Fibroblast of pulmonary artery (primary cell): ENCODE measurements around the gene LILRB5.
"Not testable (repeated sequence)": the region's sequence is repeated elsewhere in the genome, so short reads cannot be mapped to it uniquely, and the experiment has no call there.

Source experiments
- DNase-seq: peaks from one replicate; pipeline ENCODE4 v3.0.0-alpha.2; 2010; ENCODE audit warnings: low read depth
- H3K4me3 ChIP-seq: replicated peaks from 2 replicates; pipeline ENCODE4 v1.5.1; 2011; ENCODE audit warnings: low read depth, mild to moderate bottlenecking, control low read depth, low read length, moderate library complexity
- TF ChIP-seq, protein P1 (sequence below): IDR thresholded peaks from 2 replicates; pipeline ENCODE4 v1.5.1; 2011; ENCODE audit warnings: mild to moderate bottlenecking, control low read depth, low read length, inconsistent platforms; ENCODE audit errors: missing control alignments

Gene LILRB5

DNA sequence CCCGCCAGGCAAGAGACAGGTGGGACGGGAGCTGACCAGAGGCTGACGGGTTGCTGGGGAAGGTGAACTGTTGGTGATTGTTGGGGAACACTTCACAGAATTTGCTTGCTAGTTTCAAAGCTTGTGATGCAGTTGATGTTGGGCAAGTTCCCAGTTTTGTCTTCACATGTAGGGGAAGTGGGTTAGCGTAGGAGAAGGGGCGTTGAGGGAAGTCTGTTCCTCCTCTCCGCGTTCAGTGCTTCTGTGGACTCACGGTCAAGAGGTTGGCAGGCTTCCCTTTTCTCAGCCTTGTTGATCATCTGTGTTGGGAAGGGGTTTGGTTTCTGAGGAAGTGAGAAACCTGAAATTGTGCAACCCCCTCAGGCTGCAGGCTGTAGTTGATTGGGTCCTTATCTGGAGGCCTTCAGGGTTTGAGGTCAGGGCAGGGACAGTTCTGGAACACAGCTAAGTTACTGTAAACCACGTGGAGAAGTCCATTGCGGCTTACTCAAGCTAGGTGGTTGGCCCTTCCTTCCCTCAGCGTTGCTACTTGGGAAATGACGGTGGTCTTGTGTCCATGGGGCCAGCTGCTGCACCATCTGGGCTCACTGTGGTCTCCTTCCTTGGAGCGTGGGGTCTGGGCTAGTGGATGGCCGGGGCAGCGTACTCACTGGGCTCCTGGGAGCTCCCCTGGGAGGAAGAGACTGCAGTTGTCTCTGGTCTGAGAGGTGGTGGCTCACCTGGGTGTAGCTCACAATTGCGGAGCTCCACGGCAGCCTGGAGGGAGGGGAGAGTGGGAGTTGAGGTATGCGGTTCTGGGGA is 48.9 kb downstream of the LILRB5 start:
- H3K4me3 ChIP-seq = peak overlapping the region; percentile 24
- TF ChIP-seq, protein P1, sequence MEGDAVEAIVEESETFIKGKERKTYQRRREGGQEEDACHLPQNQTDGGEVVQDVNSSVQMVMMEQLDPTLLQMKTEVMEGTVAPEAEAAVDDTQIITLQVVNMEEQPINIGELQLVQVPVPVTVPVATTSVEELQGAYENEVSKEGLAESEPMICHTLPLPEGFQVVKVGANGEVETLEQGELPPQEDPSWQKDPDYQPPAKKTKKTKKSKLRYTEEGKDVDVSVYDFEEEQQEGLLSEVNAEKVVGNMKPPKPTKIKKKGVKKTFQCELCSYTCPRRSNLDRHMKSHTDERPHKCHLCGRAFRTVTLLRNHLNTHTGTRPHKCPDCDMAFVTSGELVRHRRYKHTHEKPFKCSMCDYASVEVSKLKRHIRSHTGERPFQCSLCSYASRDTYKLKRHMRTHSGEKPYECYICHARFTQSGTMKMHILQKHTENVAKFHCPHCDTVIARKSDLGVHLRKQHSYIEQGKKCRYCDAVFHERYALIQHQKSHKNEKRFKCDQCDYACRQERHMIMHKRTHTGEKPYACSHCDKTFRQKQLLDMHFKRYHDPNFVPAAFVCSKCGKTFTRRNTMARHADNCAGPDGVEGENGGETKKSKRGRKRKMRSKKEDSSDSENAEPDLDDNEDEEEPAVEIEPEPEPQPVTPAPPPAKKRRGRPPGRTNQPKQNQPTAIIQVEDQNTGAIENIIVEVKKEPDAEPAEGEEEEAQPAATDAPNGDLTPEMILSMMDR = no peak
- DNase-seq = peak; percentile 100

DNA sequence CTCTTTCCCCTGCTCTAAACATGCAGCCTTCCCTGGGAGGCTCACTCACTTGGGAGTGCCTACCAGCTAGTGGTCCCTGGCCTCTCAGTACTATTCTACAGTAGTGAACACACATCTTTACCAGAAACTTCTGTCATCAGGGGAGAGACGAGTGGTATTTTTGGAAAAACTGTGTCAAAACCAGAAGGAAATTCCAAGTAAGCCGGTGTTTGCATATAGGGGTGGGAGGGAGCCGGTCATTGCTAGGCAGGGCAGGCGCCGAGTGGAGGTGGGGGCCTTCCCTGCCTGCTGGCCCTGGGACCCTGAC is 49.4 kb downstream of the LILRB5 start:
- TF ChIP-seq, protein P1 = no peak
- DNase-seq = no peak
- peak overlapping the region; percentile 24 for H3K4me3 ChIP-seq

DNA sequence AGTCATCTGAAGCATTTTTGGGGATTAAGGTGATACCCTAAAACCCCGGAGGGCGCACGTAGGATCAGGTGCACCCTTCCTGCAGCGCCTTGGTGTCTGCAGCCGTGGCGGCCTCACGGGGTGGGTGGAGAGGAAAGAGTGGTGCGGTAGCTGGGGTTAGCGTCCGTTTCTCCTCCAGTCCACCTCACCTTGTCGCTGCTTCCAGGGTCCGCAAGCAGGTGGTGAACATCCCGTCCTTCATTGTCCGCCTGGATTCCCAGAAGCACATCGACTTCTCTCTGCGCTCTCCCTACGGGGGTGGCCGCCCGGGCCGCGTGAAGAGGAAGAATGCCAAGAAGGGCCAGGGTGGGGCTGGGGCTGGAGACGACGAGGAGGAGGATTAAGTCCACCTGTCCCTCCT is 49.9 kb downstream of the LILRB5 start:
- not testable (repeated sequence) for DNase-seq, H3K4me3 ChIP-seq

DNA sequence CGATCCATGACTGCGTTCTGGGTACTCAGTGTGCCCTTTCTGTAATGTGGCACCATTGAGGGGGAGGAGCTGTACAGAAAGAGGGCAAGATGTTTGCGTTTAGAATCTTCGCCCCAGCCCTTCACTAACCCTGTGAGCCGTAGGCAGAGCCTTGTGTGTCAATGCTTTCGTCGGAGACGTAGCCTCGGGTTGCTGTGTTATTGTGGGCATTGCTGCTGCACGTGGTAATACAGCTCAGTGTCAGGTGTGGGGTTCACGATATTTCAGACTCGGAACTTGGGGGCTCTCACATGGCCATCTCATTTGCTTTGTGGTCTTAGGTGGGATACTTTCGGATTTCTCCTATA is 50.3 kb downstream of the LILRB5 start:
- no peak overlapping the region for H3K4me3 ChIP-seq
- TF ChIP-seq, protein P1 = no peak
- DNase-seq = no peak

DNA sequence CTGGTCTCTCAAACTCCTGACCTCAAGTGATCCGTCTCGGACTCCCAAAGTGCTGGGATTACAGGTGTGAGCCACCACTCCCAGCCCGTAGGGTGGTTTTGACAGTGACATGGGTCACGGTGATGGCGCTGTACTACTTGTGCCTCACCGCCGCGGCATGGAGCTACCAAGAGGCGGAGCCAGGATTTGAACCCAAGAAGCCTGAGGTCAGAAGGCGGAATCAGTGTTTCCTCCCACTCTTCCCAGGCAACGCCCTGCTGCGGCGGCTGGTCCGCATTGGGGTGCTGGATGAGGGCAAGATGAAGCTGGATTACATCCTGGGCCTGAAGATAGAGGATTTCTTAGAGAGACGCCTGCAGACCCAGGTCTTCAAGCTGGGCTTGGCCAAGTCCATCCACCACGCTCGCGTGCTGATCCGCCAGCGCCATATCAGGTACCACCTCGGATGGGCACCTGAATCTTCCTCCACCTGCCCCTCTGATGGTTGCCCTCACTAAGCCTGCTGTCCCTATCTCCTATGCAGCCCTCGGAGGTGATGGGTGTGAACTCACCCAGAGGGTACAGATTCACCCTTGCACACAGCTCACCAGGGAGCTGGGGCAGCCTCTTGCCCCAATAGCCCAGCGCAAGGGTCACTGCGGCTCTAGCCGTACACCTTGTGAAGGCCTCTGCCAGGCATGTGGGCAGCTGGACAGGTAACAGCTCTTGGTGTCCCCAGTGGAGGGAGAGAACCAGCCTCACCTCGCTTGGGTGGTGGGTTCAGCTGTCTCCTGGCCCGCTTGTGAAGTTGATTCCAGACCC is 50.8 kb downstream of the LILRB5 start:
- no peak for DNase-seq
- TF ChIP-seq, protein P1 = no peak
- no peak overlapping the region for H3K4me3 ChIP-seq

DNA sequence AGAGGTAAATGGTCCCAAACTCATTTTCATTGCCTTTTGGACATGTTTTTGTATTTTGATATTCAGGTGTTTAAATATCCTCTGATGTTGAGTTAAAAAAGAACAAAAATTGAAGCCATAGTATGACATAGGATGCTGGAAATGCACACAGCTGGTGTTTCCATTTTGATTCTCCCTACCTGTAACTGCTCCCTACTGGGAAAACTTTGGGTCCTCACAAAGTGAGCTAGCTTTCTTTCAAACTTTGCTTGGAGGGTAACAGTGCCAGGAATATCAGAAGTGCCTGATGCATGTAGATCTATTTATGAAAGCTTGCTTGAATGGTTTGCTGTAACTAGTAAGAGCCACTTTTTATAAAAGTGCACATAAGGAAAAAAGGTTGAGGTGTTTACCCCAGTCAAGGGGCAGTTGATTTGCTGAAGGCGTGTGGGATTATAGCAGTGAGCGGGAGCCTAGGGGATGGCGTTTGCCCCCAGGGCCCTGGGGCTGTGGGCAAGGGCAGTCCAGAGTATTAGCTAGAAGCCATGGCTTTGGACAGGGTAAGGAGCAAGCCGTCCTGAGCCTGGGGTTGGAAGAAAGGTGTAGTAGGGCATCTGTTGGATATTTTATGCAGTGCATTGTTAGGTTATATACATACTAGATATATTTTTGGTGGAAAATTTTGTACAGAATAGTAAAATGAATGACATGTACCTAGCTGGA is 52.2 kb downstream of the LILRB5 start:
- no peak overlapping the region for H3K4me3 ChIP-seq
- TF ChIP-seq, protein P1 = no peak
- no peak for DNase-seq

DNA sequence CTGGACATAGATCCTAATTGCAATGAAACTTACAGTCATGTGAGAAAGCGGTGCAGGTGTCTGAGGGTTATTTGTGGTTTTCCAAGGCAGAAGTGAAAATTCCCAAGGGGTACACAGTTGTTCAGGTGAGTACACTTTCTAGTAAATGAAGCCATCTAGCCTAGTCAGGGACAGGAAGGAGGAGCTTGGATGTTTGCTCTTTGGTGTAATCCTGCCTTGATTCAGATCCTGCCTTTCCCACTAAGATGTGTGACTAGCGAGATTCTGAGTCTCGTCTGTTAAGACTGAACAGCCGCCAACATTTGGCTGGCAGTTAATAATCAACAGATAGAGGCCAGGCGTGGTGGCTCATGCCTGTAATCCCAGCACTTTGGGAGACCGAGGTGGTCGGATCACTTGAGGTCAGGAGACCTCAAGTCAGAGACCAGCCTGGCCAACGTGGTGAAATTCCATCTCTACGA is 53.9 kb downstream of the LILRB5 start:
- DNase-seq = no peak

More for the DNA sequence above, 53.9 kb downstream of the LILRB5 start:
- TF ChIP-seq, protein P1 = no peak
- peak overlapping the region; percentile 97 for H3K4me3 ChIP-seq
